ENCODE results near the gene ABCB8. TPM values are rescaled to one million over a fixed set of nuclear protein-coding genes. Genes with fewer than 3 reads are reported as not detected.

The ABCB8 gene
- polyA plus RNA-seq, 1 donor (not counting 4 experiments of a cell fraction or from before 2014, with no cell fraction given): 15.5 TPM

GRCh38 chr7:151020231-151020630 is 8.0 kb upstream of the ABCB8 start:
- H3K9me1 ChIP-seq (ENCODE audit: control insufficient read depth, extremely low read depth, insufficient read depth, low read length): no peaks in the 10 kb centered on the region
- H3K4me2 ChIP-seq (ENCODE audit: control insufficient read depth, extremely low read depth, insufficient read depth, low read depth, low read length): no peak overlapping the region
- no peaks in the 10 kb centered on the region for H3K4me1 ChIP-seq (ENCODE audit: control insufficient read depth, extremely low read depth, insufficient read depth, low read length)
- H3K27ac ChIP-seq (ENCODE audit: control insufficient read depth, insufficient read depth, low read length): no peak overlapping the region
- no peak overlapping the region for H3K9ac ChIP-seq (ENCODE audit: control insufficient read depth, extremely low read depth, insufficient read depth, low read length)
- H3K36me3 ChIP-seq (ENCODE audit: control insufficient read depth in 2 of 2, extremely low read depth in 1 of 2, insufficient read depth in 2 of 2, low read length in 2 of 2): no peaks in the 10 kb centered on the region
- H4K20me1 ChIP-seq (ENCODE audit: control insufficient read depth, extremely low read depth, insufficient read depth, low read length): no peaks in the 10 kb centered on the region
- FAIRE-seq (no peak), DNase-seq (ENCODE audit: low read depth, low spot score) (no peak)
- no peak overlapping the region for H3K4me3 ChIP-seq (ENCODE audit: control insufficient read depth in 2 of 3, extremely low read depth in 1 of 3, insufficient read depth in 2 of 3, low read depth in 1 of 3, low read length in 3 of 3)
- H3K79me2 ChIP-seq (ENCODE audit: control insufficient read depth, insufficient read depth, low read length): no peaks in the 10 kb centered on the region
- H3K27me3 ChIP-seq (ENCODE audit: control insufficient read depth, extremely low read depth, insufficient read depth, low read length): peaks cover 37% of the 10 kb centered on the region
- H2AFZ ChIP-seq (ENCODE audit: control insufficient read depth, low read length): no peak overlapping the region
- TF ChIP-seq, protein P1, sequence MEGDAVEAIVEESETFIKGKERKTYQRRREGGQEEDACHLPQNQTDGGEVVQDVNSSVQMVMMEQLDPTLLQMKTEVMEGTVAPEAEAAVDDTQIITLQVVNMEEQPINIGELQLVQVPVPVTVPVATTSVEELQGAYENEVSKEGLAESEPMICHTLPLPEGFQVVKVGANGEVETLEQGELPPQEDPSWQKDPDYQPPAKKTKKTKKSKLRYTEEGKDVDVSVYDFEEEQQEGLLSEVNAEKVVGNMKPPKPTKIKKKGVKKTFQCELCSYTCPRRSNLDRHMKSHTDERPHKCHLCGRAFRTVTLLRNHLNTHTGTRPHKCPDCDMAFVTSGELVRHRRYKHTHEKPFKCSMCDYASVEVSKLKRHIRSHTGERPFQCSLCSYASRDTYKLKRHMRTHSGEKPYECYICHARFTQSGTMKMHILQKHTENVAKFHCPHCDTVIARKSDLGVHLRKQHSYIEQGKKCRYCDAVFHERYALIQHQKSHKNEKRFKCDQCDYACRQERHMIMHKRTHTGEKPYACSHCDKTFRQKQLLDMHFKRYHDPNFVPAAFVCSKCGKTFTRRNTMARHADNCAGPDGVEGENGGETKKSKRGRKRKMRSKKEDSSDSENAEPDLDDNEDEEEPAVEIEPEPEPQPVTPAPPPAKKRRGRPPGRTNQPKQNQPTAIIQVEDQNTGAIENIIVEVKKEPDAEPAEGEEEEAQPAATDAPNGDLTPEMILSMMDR (optimal IDR thresholded peaks at IDR 0.05 in 1 of 3, IDR thresholded peaks at IDR 0.05 in 1 of 3, conservative IDR thresholded peaks at IDR 0.05 in 1 of 3; ENCODE audit: extremely low read depth in 1 of 3, insufficient read depth in 2 of 3, low read length in 3 of 3): no peak
- TF ChIP-seq EZH2 (IDR thresholded peaks at IDR 0.05; ENCODE audit: low read length): no peak
- no peaks in the 10 kb centered on the region for H3K9me3 ChIP-seq (ENCODE audit: control insufficient read depth, low read depth, low read length)
- dilution Hi-C loops (cut with MboI; ENCODE audit: extremely low pct_ligation_motif_present, low sequenced_read_pairs): no loop called here

GRCh38 chr7:151023232-151023631 is 5.0 kb upstream of the ABCB8 start:
- TF ChIP-seq, protein P1 (optimal IDR thresholded peaks at IDR 0.05 in 1 of 3, IDR thresholded peaks at IDR 0.05 in 1 of 3, conservative IDR thresholded peaks at IDR 0.05 in 1 of 3; ENCODE audit: extremely low read depth in 1 of 3, insufficient read depth in 2 of 3, low read length in 3 of 3): no peak
- no peak for TF ChIP-seq EZH2 (IDR thresholded peaks at IDR 0.05; ENCODE audit: low read length)
- DNase-seq (ENCODE audit: low read depth, low spot score): no peak
- Histone ChIP-seq H3K27me3 (ENCODE audit: control insufficient read depth, extremely low read depth, insufficient read depth, low read length) (peaks cover 27% of the 10 kb centered on the region), H3K4me1 (ENCODE audit: control insufficient read depth, extremely low read depth, insufficient read depth, low read length) (peaks cover 21% of the 10 kb centered on the region), H3K27ac (ENCODE audit: control insufficient read depth, insufficient read depth, low read length) (no peak overlapping the region), H3K36me3 (ENCODE audit: control insufficient read depth in 2 of 2, extremely low read depth in 1 of 2, insufficient read depth in 2 of 2, low read length in 2 of 2) (no peaks in the 10 kb centered on the region), H4K20me1 (ENCODE audit: control insufficient read depth, extremely low read depth, insufficient read depth, low read length) (no peaks in the 10 kb centered on the region), H3K9me1 (ENCODE audit: control insufficient read depth, extremely low read depth, insufficient read depth, low read length) (no peaks in the 10 kb centered on the region), H3K4me2 (ENCODE audit: control insufficient read depth, extremely low read depth, insufficient read depth, low read depth, low read length) (no peak overlapping the region), H3K9me3 (ENCODE audit: control insufficient read depth, low read depth, low read length) (no peaks in the 10 kb centered on the region), H3K9ac (ENCODE audit: control insufficient read depth, extremely low read depth, insufficient read depth, low read length) (no peak overlapping the region), H3K4me3 (ENCODE audit: control insufficient read depth in 2 of 3, extremely low read depth in 1 of 3, insufficient read depth in 2 of 3, low read depth in 1 of 3, low read length in 3 of 3) (no peak overlapping the region), H3K79me2 (ENCODE audit: control insufficient read depth, insufficient read depth, low read length) (no peaks in the 10 kb centered on the region), H2AFZ (ENCODE audit: control insufficient read depth, low read length) (no peak overlapping the region)
- dilution Hi-C loops (cut with MboI; ENCODE audit: extremely low pct_ligation_motif_present, low sequenced_read_pairs): no loop called here
- no peak for FAIRE-seq

Data from keratinocyte (primary cell).